Measurements from ENCODE around the gene TRIM72.
"Not testable (repeated sequence)": the region's sequence is repeated elsewhere in the genome, so short reads cannot be mapped to it uniquely, and the experiment has no call there.

The TRIM72 gene

GRCh38 chr16:31190818-31191444 is 23.0 kb upstream of the TRIM72 start:
- FAIRE-seq = no peak

GRCh38 chr16:31191697-31192428 is 22.1 kb upstream of the TRIM72 start:
- FAIRE-seq = no peak

- FAIRE-seq = no peak
These were observed 20.9 kb upstream of the TRIM72 start for GRCh38 chr16:31192856-31193642.

- no peak for FAIRE-seq
These were observed 20.0 kb upstream of the TRIM72 start for GRCh38 chr16:31193874-31194273.

GRCh38 chr16:31194898-31195297 is 19.0 kb upstream of the TRIM72 start:
- no peak for FAIRE-seq

GRCh38 chr16:31195861-31196260 is 18.1 kb upstream of the TRIM72 start:
- not testable (repeated sequence) for FAIRE-seq

- FAIRE-seq = no peak
These were observed 17.4 kb upstream of the TRIM72 start for GRCh38 chr16:31196324-31197088.

- no peak for FAIRE-seq
These were observed 15.6 kb upstream of the TRIM72 start for GRCh38 chr16:31198207-31198882.

GRCh38 chr16:31199430-31200041 is 14.4 kb upstream of the TRIM72 start:
- FAIRE-seq = no peak

GRCh38 chr16:31200111-31200510 is 13.8 kb upstream of the TRIM72 start:
- FAIRE-seq = not testable (repeated sequence)

- FAIRE-seq = no peak
These were observed 12.9 kb upstream of the TRIM72 start for GRCh38 chr16:31200821-31201568.

- FAIRE-seq = no peak
These were observed 12.1 kb upstream of the TRIM72 start for GRCh38 chr16:31201582-31202413.

GRCh38 chr16:31202414-31203375 is 11.2 kb upstream of the TRIM72 start, which contains the start of gene PYCARD:
Gene PYCARD (minus strand): TSS chr16:31202760. CDS start chr16:31202690, 70 bp downstream.
- FAIRE-seq = no peak

GRCh38 chr16:31204871-31205666 is 8.8 kb upstream of the TRIM72 start:
- no peak for FAIRE-seq

GRCh38 chr16:31206776-31207175 is 7.1 kb upstream of the TRIM72 start:
- no peak for FAIRE-seq

- no peak for FAIRE-seq
These were observed 577 bp upstream of the TRIM72 start for GRCh38 chr16:31213342-31213741.

- no peak for FAIRE-seq
These were observed 878 bp downstream of the TRIM72 start for GRCh38 chr16:31214708-31215286.
